Hematopoietic multipotent progenitor cell treated with erythropoietin and hydrocortisone succinate and interleukin-3 and kit ligand, for 17 days (in vitro differentiated cells): Measurements from ENCODE around the gene ADGRL3.

Source experiments
- DNase-seq: peaks from one replicate; pipeline ENCODE4 v3.0.0-alpha.2; 2015; ENCODE audit warnings: low spot score

Gene ADGRL3

GRCh38 chr4:62119195-62119594, 919.1 kb downstream of the ADGRL3 start:
- DNase-seq, result no peak

- DNase-seq, result no peak
These were observed 926.1 kb downstream of the ADGRL3 start for GRCh38 chr4:62126064-62126732.
